ENCODE results near the gene ZBTB47. TPM values are rescaled to one million over a fixed set of nuclear protein-coding genes. Genes with fewer than 3 reads are reported as not detected.
A peak's percentile ranks its signal among the peaks of the same experiment; 100 is the strongest.

Gene ZBTB47
- total RNA-seq, 5 donors from 2014 or later (not counting 1 experiment from before 2014, with no cell fraction given), result 0.53 to 1.2 (median 0.98) TPM

DNA sequence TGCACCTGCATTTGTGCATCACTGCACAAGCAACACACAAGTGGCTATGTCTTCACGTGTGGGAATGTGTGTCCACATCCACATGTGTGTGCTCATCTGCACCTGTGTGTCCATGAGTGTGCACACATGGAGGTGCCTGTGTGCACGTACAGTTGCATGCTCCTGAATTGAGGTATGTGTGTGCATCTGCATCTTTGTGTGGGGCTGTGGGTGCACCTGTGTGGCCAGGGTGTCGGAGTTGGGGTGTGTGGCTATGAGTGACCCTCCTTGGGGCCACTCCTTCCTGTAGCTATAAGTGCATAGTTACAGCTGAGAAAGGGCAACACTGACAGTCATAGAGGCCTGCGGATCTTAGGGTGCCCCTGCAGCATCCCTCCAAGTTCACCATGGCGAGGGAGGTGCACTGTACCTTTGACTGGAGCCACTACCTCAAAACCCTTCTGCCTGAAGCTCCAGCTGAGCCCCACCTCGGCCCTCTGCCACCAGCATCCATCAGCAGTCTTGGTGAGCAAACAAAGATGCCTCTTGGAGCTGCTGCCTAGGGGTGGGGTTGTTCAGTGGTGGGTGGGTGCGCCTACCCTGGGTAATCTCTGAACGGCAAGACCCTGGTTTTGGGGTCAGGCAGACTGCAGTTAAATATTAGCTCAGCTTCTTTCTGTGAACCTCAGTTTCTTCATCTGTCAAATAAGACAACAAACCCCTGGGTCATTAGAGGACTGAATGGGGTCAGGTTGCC is 54.3 kb downstream of the ZBTB47 start:
- Mint-ChIP-seq H3K27me3 (peaks cover 5 to 8% of the 10 kb centered on the region in 2 donors), H3K27ac (no peak overlapping the region), H3K4me1 (no peaks in the 10 kb centered on the region), H3K9me3 (no peaks in the 10 kb centered on the region), H3K36me3 (no peaks in the 10 kb centered on the region), H3K4me3 (no peak overlapping the region)
- no peaks in the 10 kb centered on the region for H3K4me1 ChIP-seq (ENCODE audit: control insufficient read depth in 1 of 2, extremely low read depth in 1 of 2, insufficient read depth in 2 of 2, low read length in 2 of 2)
- H3K4me3 ChIP-seq (ENCODE audit: control insufficient read depth in 1 of 2, extremely low read depth in 1 of 2, low read length in 1 of 2), result no peak overlapping the region
- DNase-seq (peak in 2 of 35 experiments; percentile 3 to 10), ATAC-seq (replicated peaks in 1 of 4) (no peak)
- H3K9me3 ChIP-seq, result no peaks in the 10 kb centered on the region
- whole genome bisulfite sequencing (ENCODE audit: insufficient coverage), result 63% methylated on average over 3 of the region's 8 CpGs
- no peaks in the 10 kb centered on the region for H3K36me3 ChIP-seq (ENCODE audit: control insufficient read depth in 2 of 2, extremely low read depth in 1 of 2, insufficient read depth in 1 of 2, low read length in 1 of 2)
- peaks cover 0 to 40% of the 10 kb centered on the region in 2 experiments for H3K27me3 ChIP-seq (replicated peaks in 1 of 2; ENCODE audit: control insufficient read depth in 2 of 2, extremely low read depth in 1 of 2, insufficient read depth in 2 of 2, low read length in 1 of 2)
- CTCF ChIA-PET, result no interaction called here
- POLR2A ChIA-PET, result no interaction called here
- H3K27ac ChIP-seq (ENCODE audit: low read length), result no peak overlapping the region

DNA sequence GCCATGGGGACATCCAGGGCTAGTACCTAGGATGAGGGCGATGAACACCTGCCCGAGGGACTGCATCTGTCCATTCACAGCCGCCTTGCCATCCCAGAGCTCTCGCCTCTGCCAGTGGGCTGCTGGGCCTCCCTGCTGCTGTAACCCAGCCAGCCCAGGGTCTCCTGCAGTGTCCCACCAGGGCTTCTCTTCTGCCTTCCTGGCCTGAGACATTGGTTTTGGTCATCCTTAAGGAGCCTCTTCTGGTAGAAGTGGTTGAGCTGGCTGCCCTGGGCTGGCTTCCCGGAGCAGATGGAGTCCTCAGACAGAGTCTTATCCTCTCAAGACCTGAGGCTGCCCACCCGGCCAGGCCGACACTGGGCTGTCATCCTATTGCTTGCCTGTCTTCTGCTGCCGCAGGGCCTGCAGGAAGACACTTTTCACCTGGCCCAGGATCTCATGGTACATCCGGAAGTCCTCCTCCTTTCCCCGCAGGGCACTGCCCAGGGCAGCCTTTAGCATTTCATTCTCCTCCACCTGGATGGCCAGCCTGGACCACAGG is 55.2 kb downstream of the ZBTB47 start:
- peaks cover 0 to 44% of the 10 kb centered on the region in 2 experiments for H3K27me3 ChIP-seq (replicated peaks in 1 of 2; ENCODE audit: control insufficient read depth in 2 of 2, extremely low read depth in 1 of 2, insufficient read depth in 2 of 2, low read length in 1 of 2)
- no peaks in the 10 kb centered on the region for H3K4me1 Mint-ChIP-seq
- no peak overlapping the region for H3K27ac ChIP-seq (ENCODE audit: low read length)
- peak in 2 of 35 experiments; percentile 4 to 17 for DNase-seq
- H3K36me3 ChIP-seq (ENCODE audit: control insufficient read depth in 2 of 2, extremely low read depth in 1 of 2, insufficient read depth in 1 of 2, low read length in 1 of 2), result no peaks in the 10 kb centered on the region
- H3K4me1 ChIP-seq (ENCODE audit: control insufficient read depth in 1 of 2, extremely low read depth in 1 of 2, insufficient read depth in 2 of 2, low read length in 2 of 2), result no peaks in the 10 kb centered on the region
- peaks cover 5 to 6% of the 10 kb centered on the region in 2 donors for H3K27me3 Mint-ChIP-seq
- ChIA-PET CTCF (no interaction called here), POLR2A (no interaction called here)
- H3K9me3 ChIP-seq, result no peaks in the 10 kb centered on the region
- no peak overlapping the region for H3K27ac Mint-ChIP-seq
- no peak for ATAC-seq (replicated peaks in 1 of 4)
- H3K9me3 Mint-ChIP-seq, result no peaks in the 10 kb centered on the region
- no peak overlapping the region for H3K4me3 ChIP-seq (ENCODE audit: control insufficient read depth in 1 of 2, extremely low read depth in 1 of 2, low read length in 1 of 2)
- 80% methylated on average over 10 of the region's 10 CpGs for WGBS (ENCODE audit: insufficient coverage)
- H3K4me3 Mint-ChIP-seq, result no peak overlapping the region
- no peaks in the 10 kb centered on the region for H3K36me3 Mint-ChIP-seq

DNA sequence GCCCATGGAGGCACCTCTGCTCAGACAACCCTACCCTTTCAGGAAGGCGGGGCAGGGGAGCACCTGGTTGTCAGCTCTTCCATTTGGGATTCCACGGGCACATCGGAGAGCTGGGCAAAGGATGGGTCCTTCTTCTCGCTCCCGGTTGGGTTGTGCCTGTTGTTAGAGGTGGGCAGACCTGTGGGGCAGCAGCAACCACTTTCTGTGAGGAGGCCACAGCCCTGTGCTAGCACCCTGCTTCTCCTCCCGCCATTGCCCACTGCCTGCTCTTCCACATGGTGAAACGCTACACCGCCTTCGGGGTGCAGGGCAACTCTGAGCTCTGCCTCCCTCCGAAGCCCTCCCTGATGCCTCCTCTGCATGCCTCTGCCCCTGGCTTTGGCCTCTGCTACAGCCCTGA is 56.1 kb downstream of the ZBTB47 start:
- peak in 2 of 35 experiments; percentile 10 for DNase-seq
- H3K4me1 ChIP-seq (ENCODE audit: control insufficient read depth in 1 of 2, extremely low read depth in 1 of 2, insufficient read depth in 2 of 2, low read length in 2 of 2), result no peaks in the 10 kb centered on the region
- POLR2A ChIA-PET, result no interaction called here
- no peaks in the 10 kb centered on the region for H3K4me1 Mint-ChIP-seq
- peaks cover 5 to 6% of the 10 kb centered on the region in 2 donors for H3K27me3 Mint-ChIP-seq
- no peak overlapping the region for H3K4me3 ChIP-seq (ENCODE audit: control insufficient read depth in 1 of 2, extremely low read depth in 1 of 2, low read length in 1 of 2)
- no peak for ATAC-seq (replicated peaks in 1 of 4)
- H3K27ac Mint-ChIP-seq, result no peak overlapping the region
- H3K27ac ChIP-seq (ENCODE audit: low read length), result no peak overlapping the region
- H3K4me3 Mint-ChIP-seq, result no peak overlapping the region
- no peaks in the 10 kb centered on the region for H3K9me3 ChIP-seq
- 89% methylated on average over 5 of the region's 10 CpGs for WGBS (ENCODE audit: insufficient coverage)
- CTCF ChIA-PET, result interaction anchor here in 1 of 2 donors (0.6 kb wide), 1 partner anchor 124 kb away, joined by 7 read pairs; no protein-coding TSS in a partner anchor
- peaks cover 0 to 44% of the 10 kb centered on the region in 2 experiments for H3K27me3 ChIP-seq (replicated peaks in 1 of 2; ENCODE audit: control insufficient read depth in 2 of 2, extremely low read depth in 1 of 2, insufficient read depth in 2 of 2, low read length in 1 of 2)
- no peaks in the 10 kb centered on the region for H3K9me3 Mint-ChIP-seq
- H3K36me3 ChIP-seq (ENCODE audit: control insufficient read depth in 2 of 2, extremely low read depth in 1 of 2, insufficient read depth in 1 of 2, low read length in 1 of 2), result no peaks in the 10 kb centered on the region
- H3K36me3 Mint-ChIP-seq, result no peaks in the 10 kb centered on the region

DNA sequence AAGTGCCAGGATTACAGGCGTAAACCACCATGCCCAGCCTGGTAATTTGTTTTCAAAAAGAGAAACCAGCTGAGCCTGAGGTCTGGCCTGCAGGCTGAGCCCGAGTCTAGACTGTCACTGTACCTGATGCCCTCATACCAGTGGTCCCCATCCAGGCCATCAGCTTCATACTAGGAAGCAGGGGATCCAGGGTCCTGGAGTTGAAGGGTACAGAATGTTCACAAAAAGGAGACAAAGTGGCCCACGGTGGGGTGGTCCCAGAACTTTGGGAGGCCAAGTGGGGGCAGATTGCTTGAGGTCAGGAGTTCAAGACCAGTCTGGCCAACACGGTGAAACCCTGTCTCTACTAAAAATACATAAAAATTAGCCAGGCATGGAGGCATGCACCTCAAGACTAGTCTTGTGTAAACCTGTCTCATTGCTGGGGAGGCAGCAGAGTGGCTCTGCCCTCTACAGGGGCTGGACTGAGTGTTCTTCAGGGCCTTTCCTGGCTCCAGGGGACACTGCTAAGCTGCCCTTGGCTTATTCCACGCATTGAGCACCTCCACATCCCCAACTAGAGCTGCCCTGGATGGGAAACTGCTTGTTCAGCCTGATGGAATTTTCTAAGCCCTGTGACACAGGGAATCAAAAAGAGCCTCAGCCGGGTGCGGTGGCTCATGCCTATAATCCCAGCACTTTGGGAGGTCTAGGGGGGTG is 57.0 kb downstream of the ZBTB47 start:
- 64% methylated on average over 2 of the region's 7 CpGs for WGBS (ENCODE audit: insufficient coverage)
- Histone ChIP-seq H3K9me3 (no peaks in the 10 kb centered on the region), H3K4me1 (ENCODE audit: control insufficient read depth in 1 of 2, extremely low read depth in 1 of 2, insufficient read depth in 2 of 2, low read length in 2 of 2) (no peaks in the 10 kb centered on the region), H3K36me3 (ENCODE audit: control insufficient read depth in 2 of 2, extremely low read depth in 1 of 2, insufficient read depth in 1 of 2, low read length in 1 of 2) (no peaks in the 10 kb centered on the region), H3K27me3 (replicated peaks in 1 of 2; ENCODE audit: control insufficient read depth in 2 of 2, extremely low read depth in 1 of 2, insufficient read depth in 2 of 2, low read length in 1 of 2) (peaks cover 0 to 49% of the 10 kb centered on the region in 2 experiments), H3K4me3 (ENCODE audit: control insufficient read depth in 1 of 2, extremely low read depth in 1 of 2, low read length in 1 of 2) (no peak overlapping the region), H3K27ac (ENCODE audit: low read length) (no peak overlapping the region)
- Mint-ChIP-seq H3K36me3 (no peaks in the 10 kb centered on the region), H3K4me1 (no peaks in the 10 kb centered on the region), H3K4me3 (no peak overlapping the region), H3K27me3 (peaks cover 5 to 6% of the 10 kb centered on the region in 2 donors), H3K9me3 (no peaks in the 10 kb centered on the region), H3K27ac (no peak overlapping the region)
- ATAC-seq (replicated peaks in 1 of 4), result no peak
- POLR2A ChIA-PET, result no interaction called here
- DNase-seq, result peak in 1 of 35 experiments; percentile 13
- CTCF ChIA-PET, result interaction anchor here in 1 of 2 donors (0.6 kb wide), 1 partner anchor 124 kb away, joined by 7 read pairs; no protein-coding TSS in a partner anchor

DNA sequence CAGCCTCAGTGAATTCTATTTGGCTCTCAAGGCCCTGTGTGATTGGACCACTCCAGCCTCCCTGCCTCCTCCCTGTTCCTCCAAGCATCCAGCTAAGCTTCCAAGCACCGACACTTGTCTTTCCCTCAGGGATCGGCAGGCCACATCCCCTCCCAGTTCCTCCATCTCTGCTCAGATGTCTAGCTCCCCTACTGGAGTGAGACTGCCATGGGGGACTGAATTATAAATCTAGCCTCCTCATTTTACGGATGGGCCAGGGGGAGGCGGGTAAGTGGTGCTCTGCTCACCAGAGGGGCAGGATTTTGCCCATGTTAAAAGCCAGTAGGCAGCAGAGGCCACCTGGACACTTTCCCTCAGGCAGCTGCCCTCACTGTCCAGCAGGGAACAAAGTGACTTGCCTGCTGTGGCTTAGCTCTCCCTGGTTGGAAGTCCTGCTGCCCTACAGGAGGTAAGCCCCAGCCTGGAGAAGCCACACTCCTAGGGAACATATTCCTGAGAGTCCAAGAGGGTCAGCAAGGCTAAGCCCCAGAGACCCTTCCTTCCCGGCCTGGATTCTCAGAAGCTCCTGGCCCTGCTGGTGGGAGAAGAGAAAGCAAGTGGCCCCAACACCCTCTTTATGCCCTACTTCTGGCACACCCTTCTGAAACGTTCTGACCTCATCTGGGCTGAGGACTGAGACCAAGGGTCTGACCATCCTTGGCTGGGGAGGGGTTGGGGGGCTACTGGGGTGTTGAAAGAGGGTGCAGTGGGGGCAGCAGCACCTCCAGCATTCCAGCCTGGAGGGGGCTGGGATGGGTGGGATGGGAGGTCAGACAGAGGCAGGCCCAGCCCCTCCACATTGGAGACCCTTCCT is 58.2 kb downstream of the ZBTB47 start:
- no peaks in the 10 kb centered on the region for H3K9me3 Mint-ChIP-seq
- DNase-seq (peak in 2 of 35 experiments; percentile 4 to 22), ATAC-seq (replicated peaks in 1 of 4) (no peak)
- Histone ChIP-seq H3K9me3 (no peaks in the 10 kb centered on the region), H3K4me1 (ENCODE audit: control insufficient read depth in 1 of 2, extremely low read depth in 1 of 2, insufficient read depth in 2 of 2, low read length in 2 of 2) (no peaks in the 10 kb centered on the region), H3K4me3 (ENCODE audit: control insufficient read depth in 1 of 2, extremely low read depth in 1 of 2, low read length in 1 of 2) (no peak overlapping the region), H3K36me3 (ENCODE audit: control insufficient read depth in 2 of 2, extremely low read depth in 1 of 2, insufficient read depth in 1 of 2, low read length in 1 of 2) (no peaks in the 10 kb centered on the region), H3K27me3 (replicated peaks in 1 of 2; ENCODE audit: control insufficient read depth in 2 of 2, extremely low read depth in 1 of 2, insufficient read depth in 2 of 2, low read length in 1 of 2) (peaks cover 0 to 45% of the 10 kb centered on the region in 2 experiments), H3K27ac (ENCODE audit: low read length) (no peak overlapping the region)
- H3K36me3 Mint-ChIP-seq, result no peaks in the 10 kb centered on the region
- H3K27ac Mint-ChIP-seq, result no peak overlapping the region
- no peaks in the 10 kb centered on the region for H3K4me1 Mint-ChIP-seq
- H3K27me3 Mint-ChIP-seq, result peaks cover 5 to 6% of the 10 kb centered on the region in 2 donors
- no peak overlapping the region for H3K4me3 Mint-ChIP-seq
- POLR2A ChIA-PET, result no interaction called here
- WGBS (ENCODE audit: insufficient coverage), result 57% methylated on average over 4 of the region's 6 CpGs
- CTCF ChIA-PET, result no interaction called here

DNA sequence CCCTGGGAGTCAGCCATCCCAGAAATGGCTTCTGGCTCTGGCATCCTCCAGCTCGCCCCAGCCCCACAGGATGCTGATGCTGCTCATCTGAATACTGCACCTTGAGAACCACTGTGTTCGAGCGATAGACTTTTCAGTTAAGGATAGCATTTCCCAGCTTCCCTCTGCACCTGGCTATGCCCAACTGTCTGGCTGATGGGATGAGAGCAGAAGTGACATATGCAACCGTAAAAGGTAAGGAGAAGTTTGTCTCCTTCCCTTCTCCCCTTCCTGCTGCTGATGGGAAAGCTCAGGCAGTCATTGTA is 58.8 kb downstream of the ZBTB47 start:
- DNase-seq (peak in 1 of 35 experiments; percentile 3), ATAC-seq (replicated peaks in 1 of 4) (no peak)
- Mint-ChIP-seq H3K27me3 (peaks cover 5 to 6% of the 10 kb centered on the region in 2 donors), H3K4me3 (no peak overlapping the region), H3K9me3 (no peaks in the 10 kb centered on the region), H3K36me3 (no peaks in the 10 kb centered on the region), H3K4me1 (no peaks in the 10 kb centered on the region), H3K27ac (no peak overlapping the region)
- H3K27me3 ChIP-seq (replicated peaks in 1 of 2; ENCODE audit: control insufficient read depth in 2 of 2, extremely low read depth in 1 of 2, insufficient read depth in 2 of 2, low read length in 1 of 2), result peaks cover 0 to 39% of the 10 kb centered on the region in 2 experiments
- H3K9me3 ChIP-seq, result no peaks in the 10 kb centered on the region
- ChIA-PET POLR2A (no interaction called here), CTCF (no interaction called here)
- no peak overlapping the region for H3K27ac ChIP-seq (ENCODE audit: low read length)
- no peak overlapping the region for H3K4me3 ChIP-seq (ENCODE audit: control insufficient read depth in 1 of 2, extremely low read depth in 1 of 2, low read length in 1 of 2)
- no peaks in the 10 kb centered on the region for H3K36me3 ChIP-seq (ENCODE audit: control insufficient read depth in 2 of 2, extremely low read depth in 1 of 2, insufficient read depth in 1 of 2, low read length in 1 of 2)
- H3K4me1 ChIP-seq (ENCODE audit: control insufficient read depth in 1 of 2, extremely low read depth in 1 of 2, insufficient read depth in 2 of 2, low read length in 2 of 2), result no peaks in the 10 kb centered on the region
- 79% methylated on average over 3 of the region's 4 CpGs for WGBS (ENCODE audit: insufficient coverage)

Data from T-cell (primary cell).